Lung (tissue), 12 donors: ENCODE results near the gene ZFP62. TPM values are rescaled to one million over a fixed set of nuclear protein-coding genes. Genes with fewer than 3 reads are reported as not detected.
"Not testable (repeated sequence)": the region's sequence is repeated elsewhere in the genome, so short reads cannot be mapped to it uniquely, and the experiment has no call there.

Experiments
- ATAC-seq: fragments of 200-7000 bp; cut with Tn5 transposase; one replicate; pipeline ENCODE4 v1.9.1; 2020; ENCODE audit warnings: moderate number of reproducible peaks; ENCODE audit not compliant: insufficient read depth, low FRiP score
- DNase-seq, 3 donors: peaks; one replicate each; pipeline ENCODE4 v3.0.0-alpha.2; 2013 to 2017
- H3K27ac ChIP-seq, 2 donors: one replicate each; pipeline ENCODE4 v1.5.1; 2013; ENCODE audit warnings: mild to moderate bottlenecking in 2 of 2, moderate library complexity in 2 of 2, control low read depth in 1 of 2, inconsistent platforms in 1 of 2, low read depth in 1 of 2, low read length in 1 of 2
- H3K27me3 ChIP-seq, 3 donors: one replicate each; pipeline ENCODE4 v1.5.1; 2013; ENCODE audit warnings: low read length in 2 of 3; ENCODE audit not compliant: control insufficient read depth in 3 of 3, insufficient read depth in 3 of 3
- H3K36me3 ChIP-seq, 4 donors: one replicate each; pipeline ENCODE4 v1.5.1; 2013; ENCODE audit warnings: low read length in 4 of 4, mild to moderate bottlenecking in 1 of 4, moderate library complexity in 1 of 4; ENCODE audit not compliant: control insufficient read depth in 4 of 4, insufficient read depth in 4 of 4
- H3K4me1 ChIP-seq, 5 donors: one replicate each; pipeline ENCODE4 v1.5.1; 2013; ENCODE audit warnings: low read length in 5 of 5, mild to moderate bottlenecking in 2 of 5, moderate library complexity in 1 of 5; ENCODE audit not compliant: control insufficient read depth in 5 of 5, insufficient read depth in 5 of 5
- H3K4me3 ChIP-seq: one replicate; pipeline ENCODE4 v1.5.1; 2013; ENCODE audit warnings: mild to moderate bottlenecking, control low read depth, moderate library complexity
- H3K9ac ChIP-seq, 2 donors: one replicate each; pipeline ENCODE4 v1.5.1; 2013; ENCODE audit warnings: low read length in 2 of 2, control low read depth in 1 of 2; ENCODE audit not compliant: insufficient read depth in 1 of 2
- H3K9me3 ChIP-seq, 4 donors: one replicate each; pipeline ENCODE4 v1.5.1; 2013; ENCODE audit warnings: low read length in 3 of 4, mild to moderate bottlenecking in 1 of 4, moderate library complexity in 1 of 4; ENCODE audit not compliant: control insufficient read depth in 4 of 4, insufficient read depth in 3 of 4
- WGBS, 2 donors: extraction: QIAGEN DNeasy Blood & Tissue Kit; methylation state at CpG; one replicate each; pipeline ENCODE4 v1.1.7; 2013; 5-methylcytosine and 5-hydroxymethylcytosine counted together
- polyA plus RNA-seq, 2 donors: library from polyadenylated mRNA; stranded (reverse); fragments of 200-250 nt; gene quantifications; one replicate each; pipeline ENCODE4 v1.2.1, GENCODE V29; 2013
- total RNA-seq, 2 donors: library from RNA; depleted of rRNA in 1 of 2; stranded (reverse); fragments of >200 nt in 1 of 2; gene quantifications; one replicate each; pipeline ENCODE4 v1.2.1, GENCODE V29; 2014 to 2021
- TF ChIP-seq, protein P1 (sequence below): IDR thresholded peaks from 2 replicates; pipeline ENCODE4 v1.5.1; 2012; ENCODE audit warnings: mild to moderate bottlenecking; ENCODE audit errors: control extremely low read depth, extremely low read depth
- donor health status: control.
- donor health status: control.
- donor health status: Bipolar disorder and iron deficiency.
- donor health status: healthy.
- donor health status: DM: yes; HTN: yes; CAD: no.

The ZFP62 gene
- total and polyA plus RNA-seq, 4 donors = 9.6 to 31.2 (median 20.0) TPM

DNA sequence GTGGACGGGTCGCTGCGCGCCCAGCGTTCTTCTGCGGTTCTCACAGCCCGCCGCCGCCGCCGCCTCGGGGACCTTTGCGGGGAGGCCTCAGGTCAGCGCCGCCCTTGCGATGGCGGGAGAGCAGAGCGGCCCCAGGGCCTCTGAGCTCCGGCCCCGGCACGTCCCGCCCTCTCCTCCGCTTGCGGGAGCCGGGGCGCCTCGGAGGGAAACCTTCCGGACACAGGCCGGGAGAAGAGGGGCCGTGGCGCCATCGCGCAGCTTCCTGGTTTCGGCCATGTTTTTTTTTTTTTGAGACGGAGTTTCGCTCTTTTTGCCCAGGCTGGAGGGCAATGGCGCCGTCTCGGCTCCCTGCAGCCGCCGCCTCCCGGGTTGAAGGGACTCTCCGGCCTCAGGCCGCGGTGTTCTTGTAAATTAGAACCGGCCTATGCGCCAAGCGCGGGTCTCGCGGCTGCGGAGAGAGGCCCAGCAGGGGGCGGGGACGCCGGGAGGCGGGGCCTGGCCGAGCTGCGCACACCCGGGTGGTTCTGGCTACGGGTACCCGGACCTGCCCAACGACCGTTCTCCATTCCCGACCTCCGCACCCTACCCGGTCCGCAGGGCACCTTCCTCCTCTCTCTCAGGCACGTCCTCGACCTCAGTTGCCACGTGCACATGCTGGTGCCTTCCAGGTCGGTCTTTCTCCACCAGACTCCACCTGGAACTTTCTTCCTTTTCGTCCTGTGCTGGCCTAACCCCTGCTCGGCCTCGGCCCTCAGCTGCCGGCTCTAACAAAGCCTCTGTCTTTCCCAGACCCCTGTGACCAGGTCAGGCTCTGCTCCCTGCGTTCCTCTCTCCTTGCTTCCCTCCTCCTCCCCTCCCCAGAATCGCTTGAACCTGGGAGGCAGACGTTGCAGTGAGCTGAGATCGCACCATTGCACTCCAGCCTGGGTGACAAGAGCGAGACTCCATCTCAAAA, 29.7 kb downstream of the ZFP62 start:
- 1 to 2% methylated on average over 69 to 80 of the region's 80 CpGs for WGBS, 2 donors
- peaks cover 0 to 15% (median 10%) of the 10 kb centered on the region in 5 donors for H3K4me1 ChIP-seq
- H3K36me3 ChIP-seq = peaks cover 5 to 21% (median 12%) of the 10 kb centered on the region in 4 donors
- H3K9ac ChIP-seq = peak overlapping the region; percentile 76 to 86
- H3K4me3 ChIP-seq = peak overlapping the region; percentile 93
- DNase-seq (peak; percentile 80 to 88 (median 81)), ATAC-seq (peak; percentile 93)
- no peaks in the 10 kb centered on the region for H3K27me3 ChIP-seq
- peak overlapping the region; percentile 97 to 100 for H3K27ac ChIP-seq
- TF ChIP-seq, protein P1, sequence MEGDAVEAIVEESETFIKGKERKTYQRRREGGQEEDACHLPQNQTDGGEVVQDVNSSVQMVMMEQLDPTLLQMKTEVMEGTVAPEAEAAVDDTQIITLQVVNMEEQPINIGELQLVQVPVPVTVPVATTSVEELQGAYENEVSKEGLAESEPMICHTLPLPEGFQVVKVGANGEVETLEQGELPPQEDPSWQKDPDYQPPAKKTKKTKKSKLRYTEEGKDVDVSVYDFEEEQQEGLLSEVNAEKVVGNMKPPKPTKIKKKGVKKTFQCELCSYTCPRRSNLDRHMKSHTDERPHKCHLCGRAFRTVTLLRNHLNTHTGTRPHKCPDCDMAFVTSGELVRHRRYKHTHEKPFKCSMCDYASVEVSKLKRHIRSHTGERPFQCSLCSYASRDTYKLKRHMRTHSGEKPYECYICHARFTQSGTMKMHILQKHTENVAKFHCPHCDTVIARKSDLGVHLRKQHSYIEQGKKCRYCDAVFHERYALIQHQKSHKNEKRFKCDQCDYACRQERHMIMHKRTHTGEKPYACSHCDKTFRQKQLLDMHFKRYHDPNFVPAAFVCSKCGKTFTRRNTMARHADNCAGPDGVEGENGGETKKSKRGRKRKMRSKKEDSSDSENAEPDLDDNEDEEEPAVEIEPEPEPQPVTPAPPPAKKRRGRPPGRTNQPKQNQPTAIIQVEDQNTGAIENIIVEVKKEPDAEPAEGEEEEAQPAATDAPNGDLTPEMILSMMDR = no peak
- peaks cover 0 to 5% (median 2%) of the 10 kb centered on the region in 4 donors for H3K9me3 ChIP-seq

DNA sequence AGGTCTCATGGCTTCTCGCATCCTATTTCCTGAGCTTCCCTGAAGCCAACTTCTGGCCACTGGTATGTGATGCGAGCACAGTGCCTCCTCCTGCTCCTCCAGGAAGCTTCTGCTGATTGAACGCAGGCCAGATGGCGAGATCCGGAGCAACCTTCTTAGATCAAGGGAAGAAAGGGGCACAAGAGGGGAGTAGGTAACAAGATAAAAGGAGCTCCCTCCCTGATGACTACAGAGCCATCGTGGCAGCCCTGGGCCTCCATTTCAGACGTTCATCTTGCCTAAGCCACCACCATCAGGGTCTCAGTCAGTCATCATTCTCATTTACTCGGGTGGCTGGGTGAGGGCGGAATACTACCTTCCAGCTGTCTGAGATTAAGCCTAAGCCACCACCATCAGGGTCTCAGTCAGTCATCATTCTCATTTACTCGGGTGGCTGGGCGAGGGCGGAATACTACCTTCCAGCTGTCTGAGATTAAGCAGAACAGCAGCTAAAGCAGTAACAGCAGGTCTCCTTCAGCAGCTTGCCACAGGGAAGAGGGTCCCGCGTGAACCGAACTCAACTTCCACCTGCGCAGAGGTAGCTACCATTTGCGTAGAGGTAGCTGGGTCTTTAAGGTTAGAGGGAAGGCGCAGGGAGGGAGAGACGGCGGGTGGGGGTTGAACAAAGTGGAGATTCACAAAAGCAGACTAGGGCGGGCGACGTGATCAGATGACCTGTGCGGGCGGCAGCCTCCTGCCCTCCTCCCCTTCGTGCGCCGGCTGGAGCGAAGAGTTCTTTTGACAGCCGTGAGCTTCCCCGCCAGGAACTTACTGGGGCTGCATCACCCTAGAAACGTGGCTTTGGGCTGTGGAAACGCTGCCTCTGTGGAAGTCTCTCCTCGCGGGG, 30.6 kb downstream of the ZFP62 start:
- H3K27ac ChIP-seq = peak overlapping the region; percentile 97 to 100
- DNase-seq = peak in 1 of 3 donors; percentile 47
- WGBS, 2 donors = 20 to 25% methylated on average over 35 of the region's 35 CpGs
- H3K9ac ChIP-seq = peak overlapping the region; percentile 76 to 86
- H3K27me3 ChIP-seq = no peaks in the 10 kb centered on the region
- H3K4me1 ChIP-seq = peaks cover 0 to 18% (median 10%) of the 10 kb centered on the region in 5 donors
- TF ChIP-seq, protein P1 = no peak
- H3K4me3 ChIP-seq = peak overlapping the region; percentile 93
- ATAC-seq = peak; percentile 64
- peaks cover 5 to 21% (median 9%) of the 10 kb centered on the region in 4 donors for H3K36me3 ChIP-seq
- H3K9me3 ChIP-seq = peaks cover 0 to 5% (median 2%) of the 10 kb centered on the region in 4 donors

DNA sequence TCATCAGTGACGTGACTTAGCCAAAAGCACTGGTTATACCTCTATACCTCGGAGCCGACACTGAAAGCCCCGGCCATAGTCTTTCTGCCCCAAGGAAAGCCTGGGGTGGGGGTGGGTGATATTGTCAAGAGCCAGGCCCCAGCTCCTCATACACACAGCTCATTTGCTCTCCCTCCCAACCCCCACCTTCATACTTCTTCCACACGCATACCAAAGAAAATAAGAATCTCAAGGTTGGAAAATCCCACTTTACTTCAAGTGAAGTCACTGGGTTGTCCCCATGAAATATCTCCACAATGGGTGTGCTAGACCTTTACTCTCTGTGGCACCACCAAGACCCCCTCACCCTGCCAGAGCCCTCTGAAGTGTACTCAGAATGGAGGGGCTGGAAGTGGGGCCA, 31.4 kb downstream of the ZFP62 start:
- TF ChIP-seq, protein P1 = no peak
- no peak for DNase-seq
- WGBS, 2 donors = 88 to 94% methylated on average over 5 of the region's 5 CpGs
- no peak overlapping the region for H3K9ac ChIP-seq
- H3K27ac ChIP-seq = peak overlapping the region; percentile 97 to 100
- no peaks in the 10 kb centered on the region for H3K27me3 ChIP-seq
- H3K4me1 ChIP-seq = peaks cover 0 to 18% (median 10%) of the 10 kb centered on the region in 5 donors
- H3K4me3 ChIP-seq = no peak overlapping the region
- H3K9me3 ChIP-seq = peaks cover 0 to 5% (median 2%) of the 10 kb centered on the region in 4 donors
- no peak for ATAC-seq
- peaks cover 0 to 16% (median 5%) of the 10 kb centered on the region in 4 donors for H3K36me3 ChIP-seq

DNA sequence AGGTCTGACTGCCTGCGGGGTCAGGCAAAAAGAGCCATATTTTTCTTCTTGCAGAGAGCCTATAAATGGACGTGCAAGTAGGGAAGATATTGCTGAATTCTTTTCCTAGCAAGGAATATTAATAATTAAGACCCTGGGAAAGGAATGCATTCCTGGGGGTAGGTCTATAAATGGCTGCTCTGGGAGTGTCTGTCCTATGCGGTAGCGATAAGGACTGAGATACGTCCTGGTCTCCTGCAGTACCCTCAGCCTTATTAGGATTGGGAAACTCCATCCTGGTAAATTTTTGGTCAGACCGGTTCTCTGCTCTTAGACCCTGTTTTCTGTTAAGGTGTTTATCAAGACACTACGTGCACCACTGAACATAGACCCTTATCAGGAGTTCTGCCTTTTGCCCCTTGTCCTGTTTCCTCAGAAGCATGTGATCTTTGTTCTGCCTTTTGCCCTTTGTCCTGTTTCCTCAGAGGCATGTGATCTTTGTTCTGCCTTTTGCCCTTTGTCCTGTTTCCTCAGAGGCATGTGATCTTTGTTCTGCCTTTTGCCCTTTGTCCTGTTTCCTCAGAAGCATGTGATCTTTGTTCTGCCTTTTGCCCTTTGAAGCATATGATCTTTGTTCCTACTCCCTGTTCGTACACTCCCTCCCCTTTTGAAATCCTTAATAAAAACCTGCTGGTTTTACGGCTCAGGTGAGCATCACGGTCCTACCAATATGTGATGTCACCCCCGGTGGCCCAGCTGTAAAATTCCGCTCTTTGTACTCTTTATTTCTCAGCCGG, 32.1 kb downstream of the ZFP62 start:
- not testable (repeated sequence) for DNase-seq, H3K9me3 ChIP-seq, H3K9ac ChIP-seq, H3K4me3 ChIP-seq, ATAC-seq, H3K27me3 ChIP-seq
- 75 to 87% methylated on average over 13 of the region's 13 CpGs for WGBS, 2 donors
- Histone ChIP-seq H3K27ac (peak overlapping the region in 1 of 2 donors; percentile 97), H3K4me1 (peaks cover 0 to 18% (median 10%) of the 10 kb centered on the region in 5 donors), H3K36me3 (peaks cover 0 to 13% (median 3%) of the 10 kb centered on the region in 4 donors)

DNA sequence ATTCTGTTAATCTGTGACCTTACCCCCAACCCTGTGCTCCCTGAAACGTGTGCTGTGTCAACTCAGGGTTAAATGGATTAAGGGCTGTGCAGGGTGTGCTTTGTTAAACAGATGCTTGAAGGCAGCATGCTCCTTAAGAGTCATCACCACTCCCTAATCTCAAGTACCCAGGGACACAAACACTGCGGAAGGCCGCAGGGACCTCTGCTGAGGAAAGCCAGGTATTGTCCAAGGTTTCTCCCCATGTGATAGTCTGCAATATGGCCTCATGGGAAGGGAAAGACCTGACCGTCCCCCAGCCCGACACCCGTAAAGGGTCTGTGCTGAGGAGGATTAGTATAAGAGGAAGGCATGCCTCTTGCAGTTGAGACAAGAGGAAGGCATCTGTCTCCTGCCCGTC, 33.7 kb downstream of the ZFP62 start:
- ATAC-seq, H3K4me3 ChIP-seq, H3K27ac ChIP-seq, DNase-seq, H3K9ac ChIP-seq, H3K9me3 ChIP-seq, H3K27me3 ChIP-seq: not testable (repeated sequence)
- H3K4me1 ChIP-seq = peaks cover 0 to 14% (median 4%) of the 10 kb centered on the region in 5 donors
- peaks cover 0 to 13% (median 3%) of the 10 kb centered on the region in 4 donors for H3K36me3 ChIP-seq
- 63 to 86% methylated on average over 7 of the region's 7 CpGs for WGBS, 2 donors
